RWPE2 (cell line): ENCODE results near the gene IFNE.

Experiments used
- ATAC-seq: fragments of 200-7000 bp; cut with Tn5 transposase; 3 replicates; pipeline ENCODE4 v1.9.1; 2021; ENCODE audit warnings: low read depth
- DNase-seq: peaks from one replicate; pipeline ENCODE4 v3.0.0-alpha.2; 2020; ENCODE audit warnings: low spot score
- H3K27ac ChIP-seq: fragments of 450-650 bp; 2 replicates; pipeline ENCODE4 v1.5.1; 2017; ENCODE audit warnings: mild to moderate bottlenecking; ENCODE audit not compliant: poor library complexity, severe bottlenecking
- H3K27me3 ChIP-seq: fragments of 250-450 bp; sonication (Bioruptor Pico); 2 replicates; pipeline ENCODE4 v1.5.1; 2021; ENCODE audit warnings: mild to moderate bottlenecking, moderate library complexity; ENCODE audit not compliant: insufficient read depth, poor library complexity, severe bottlenecking
- H3K36me3 ChIP-seq: fragments of 250-450 bp; sonication (Bioruptor Pico); 2 replicates; pipeline ENCODE4 v1.5.1; 2020; ENCODE audit warnings: low read depth, mild to moderate bottlenecking, moderate library complexity
- H3K4me1 ChIP-seq: fragments of 250-450 bp; sonication (Bioruptor Pico); 2 replicates; pipeline ENCODE4 v1.5.1; 2021; ENCODE audit warnings: mild to moderate bottlenecking, moderate library complexity; ENCODE audit not compliant: insufficient read depth, poor library complexity, severe bottlenecking
- H3K4me3 ChIP-seq: fragments of 250-450 bp; sonication (Bioruptor Pico); 2 replicates; pipeline ENCODE4 v1.5.1; 2021; ENCODE audit warnings: mild to moderate bottlenecking, moderate library complexity; ENCODE audit not compliant: severe bottlenecking
- H3K9me3 ChIP-seq: fragments of 250-450 bp; sonication (Bioruptor Pico); 2 replicates; pipeline ENCODE4 v1.5.1; 2021; ENCODE audit warnings: mild to moderate bottlenecking, moderate library complexity; ENCODE audit not compliant: severe bottlenecking
- TF ChIP-seq, protein P1 (sequence below): fragments of 450-650 bp; IDR thresholded peaks from one replicate; pipeline ENCODE4 v1.5.1; 2017; ENCODE audit warnings: mild to moderate bottlenecking, moderate library complexity; ENCODE audit not compliant: poor library complexity, severe bottlenecking

The IFNE gene

DNA sequence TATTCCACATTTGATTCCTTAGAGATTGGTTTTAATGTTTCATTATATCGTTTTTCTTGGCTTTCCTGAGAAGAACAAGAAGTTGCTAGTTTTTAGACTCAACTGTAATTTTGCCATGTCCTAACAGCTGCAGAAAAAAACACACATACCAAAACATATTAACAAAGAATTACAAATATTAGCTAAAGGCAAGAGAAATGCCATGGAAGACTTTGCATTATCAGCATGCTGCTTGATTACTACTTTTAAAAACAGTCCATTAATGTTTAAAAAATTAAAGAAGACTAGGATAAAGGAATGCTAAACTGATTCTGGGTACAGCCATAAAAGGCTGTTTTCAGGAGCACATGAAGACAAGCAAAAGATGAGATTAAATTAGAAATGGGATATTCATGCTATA lies 20.5 kb upstream of the IFNE start:
- no peak overlapping the region for H3K4me3 ChIP-seq
- DNase-seq = no peak
- H3K27ac ChIP-seq = peak overlapping the region; percentile 84
- H3K36me3 ChIP-seq = no peaks in the 10 kb centered on the region
- TF ChIP-seq, protein P1, sequence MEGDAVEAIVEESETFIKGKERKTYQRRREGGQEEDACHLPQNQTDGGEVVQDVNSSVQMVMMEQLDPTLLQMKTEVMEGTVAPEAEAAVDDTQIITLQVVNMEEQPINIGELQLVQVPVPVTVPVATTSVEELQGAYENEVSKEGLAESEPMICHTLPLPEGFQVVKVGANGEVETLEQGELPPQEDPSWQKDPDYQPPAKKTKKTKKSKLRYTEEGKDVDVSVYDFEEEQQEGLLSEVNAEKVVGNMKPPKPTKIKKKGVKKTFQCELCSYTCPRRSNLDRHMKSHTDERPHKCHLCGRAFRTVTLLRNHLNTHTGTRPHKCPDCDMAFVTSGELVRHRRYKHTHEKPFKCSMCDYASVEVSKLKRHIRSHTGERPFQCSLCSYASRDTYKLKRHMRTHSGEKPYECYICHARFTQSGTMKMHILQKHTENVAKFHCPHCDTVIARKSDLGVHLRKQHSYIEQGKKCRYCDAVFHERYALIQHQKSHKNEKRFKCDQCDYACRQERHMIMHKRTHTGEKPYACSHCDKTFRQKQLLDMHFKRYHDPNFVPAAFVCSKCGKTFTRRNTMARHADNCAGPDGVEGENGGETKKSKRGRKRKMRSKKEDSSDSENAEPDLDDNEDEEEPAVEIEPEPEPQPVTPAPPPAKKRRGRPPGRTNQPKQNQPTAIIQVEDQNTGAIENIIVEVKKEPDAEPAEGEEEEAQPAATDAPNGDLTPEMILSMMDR = no peak
- H3K9me3 ChIP-seq = no peaks in the 10 kb centered on the region
- H3K4me1 ChIP-seq = peaks cover 24% of the 10 kb centered on the region
- ATAC-seq = no peak
- no peaks in the 10 kb centered on the region for H3K27me3 ChIP-seq

DNA sequence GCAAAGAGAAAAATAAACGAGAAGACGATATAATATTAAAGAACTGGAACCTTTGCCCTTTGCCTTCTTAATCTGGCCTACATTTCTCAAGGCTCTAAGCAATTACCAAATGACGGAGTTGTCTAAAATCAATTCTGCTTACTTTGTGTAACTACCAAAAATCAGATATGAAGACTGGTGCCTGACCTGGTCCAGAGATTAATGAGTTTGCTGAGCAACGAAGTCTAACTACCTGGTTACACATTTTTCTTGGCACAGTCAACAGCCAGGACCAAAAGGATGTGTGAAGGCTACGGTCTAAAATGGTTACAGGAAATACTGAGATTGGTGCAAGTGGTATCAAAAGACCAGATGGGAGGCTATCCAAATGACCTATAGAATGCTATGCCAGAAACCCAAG lies 17.8 kb upstream of the IFNE start:
- Histone ChIP-seq H3K4me1 (no peaks in the 10 kb centered on the region), H3K9me3 (no peaks in the 10 kb centered on the region), H3K27me3 (no peaks in the 10 kb centered on the region), H3K4me3 (no peak overlapping the region), H3K27ac (peak overlapping the region; percentile 84), H3K36me3 (no peaks in the 10 kb centered on the region)
- TF ChIP-seq, protein P1 = no peak
- no peak for ATAC-seq
- no peak for DNase-seq

DNA sequence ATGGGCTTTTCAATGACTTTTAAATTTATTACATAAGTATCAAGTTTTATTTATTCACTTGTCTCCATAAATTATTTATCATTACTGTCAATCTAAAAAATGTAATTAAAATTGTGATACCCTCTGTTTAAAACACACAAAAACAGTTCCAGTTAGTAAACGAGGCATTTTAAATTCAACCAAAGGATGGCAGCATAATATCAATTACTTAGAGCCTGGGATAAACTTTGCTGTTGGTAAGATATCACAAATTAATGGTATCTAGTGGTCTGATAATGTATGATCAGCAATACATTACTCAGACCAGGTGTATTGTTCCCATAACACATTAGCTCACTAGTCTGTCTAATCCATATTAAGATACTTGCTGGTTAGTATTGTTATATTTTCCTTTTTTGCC lies 9.6 kb upstream of the IFNE start:
- no peaks in the 10 kb centered on the region for H3K27me3 ChIP-seq
- no peak overlapping the region for H3K4me3 ChIP-seq
- 0 out of 3 replicates have a peak, but pooled peaks have one; percentile 11 for ATAC-seq
- H3K36me3 ChIP-seq = peaks cover 12% of the 10 kb centered on the region; the same call in 1 of the 2 replicates
- no peak for DNase-seq
- H3K27ac ChIP-seq = no peak overlapping the region
- TF ChIP-seq, protein P1 = peak; percentile 28
- no peaks in the 10 kb centered on the region for H3K9me3 ChIP-seq
- H3K4me1 ChIP-seq = no peaks in the 10 kb centered on the region

DNA sequence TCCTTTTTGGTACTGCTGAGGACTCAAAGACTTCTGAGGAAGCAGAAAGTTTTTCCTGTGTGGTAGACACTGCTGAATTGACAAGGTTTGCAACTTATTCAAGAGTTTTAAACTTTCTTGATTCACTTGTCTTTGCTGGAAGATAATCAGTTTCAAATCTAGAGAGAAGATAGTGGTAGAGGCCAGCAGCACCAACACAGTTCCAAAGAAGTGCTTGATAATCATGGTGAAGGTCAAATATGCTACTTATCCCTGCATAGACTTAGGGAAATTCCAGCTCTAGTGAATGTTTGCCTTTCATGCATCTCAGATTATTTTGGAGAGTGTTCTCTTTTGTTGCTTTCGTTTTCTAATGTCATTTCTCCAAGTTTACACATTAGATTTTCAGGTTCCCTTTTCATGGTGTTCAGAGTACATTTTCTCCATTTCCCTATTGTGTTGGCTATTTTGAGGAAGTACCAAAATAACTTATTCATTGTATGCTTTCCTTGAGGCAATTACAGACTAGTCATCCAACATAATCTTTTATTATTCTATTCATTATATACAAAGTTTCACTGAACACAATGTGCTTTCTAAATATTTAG lies 550 bp downstream of the IFNE start:
- TF ChIP-seq, protein P1 = no peak
- ATAC-seq (no peak), DNase-seq (no peak)
- Histone ChIP-seq H3K27ac (no peak overlapping the region), H3K4me3 (no peak overlapping the region), H3K4me1 (no peaks in the 10 kb centered on the region), H3K36me3 (peaks cover 23% of the 10 kb centered on the region), H3K9me3 (no peaks in the 10 kb centered on the region), H3K27me3 (no peaks in the 10 kb centered on the region)

DNA sequence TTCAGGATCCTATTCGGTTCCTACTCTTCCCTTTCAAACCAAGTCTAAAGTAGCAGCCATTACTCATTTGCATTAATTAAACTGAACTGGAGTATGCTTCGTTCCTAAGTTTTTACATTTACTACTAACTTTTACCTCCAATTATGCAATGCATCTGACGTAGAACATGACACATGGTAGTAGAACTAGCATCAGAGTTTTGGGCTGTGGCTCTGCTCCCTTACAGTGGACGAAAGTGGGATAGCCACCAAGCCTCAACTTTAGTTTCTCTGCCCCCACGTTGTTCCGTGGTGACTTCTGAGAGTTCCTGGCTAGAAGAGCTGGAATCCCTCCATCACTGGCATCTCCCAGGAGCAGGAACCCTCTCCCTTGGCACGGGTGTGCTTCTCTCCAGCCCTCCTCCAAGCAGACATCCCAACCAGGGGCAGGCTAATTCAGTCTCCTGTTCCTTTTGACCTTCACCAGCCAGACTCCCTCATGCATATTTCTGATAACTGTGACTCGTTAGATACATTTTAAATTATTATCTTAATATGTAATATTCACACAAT lies 2.9 kb downstream of the IFNE start:
- H3K4me1 ChIP-seq = no peaks in the 10 kb centered on the region
- peaks cover 27% of the 10 kb centered on the region for H3K36me3 ChIP-seq
- H3K27ac ChIP-seq = no peak overlapping the region
- H3K27me3 ChIP-seq = no peaks in the 10 kb centered on the region
- no peaks in the 10 kb centered on the region for H3K9me3 ChIP-seq
- H3K4me3 ChIP-seq = no peak overlapping the region
- no peak for DNase-seq
- no peak; the same call in 2 of the 3 replicates for ATAC-seq
- TF ChIP-seq, protein P1 = no peak
